ENCODE results near the gene NAA60.

- TF ChIP-seq CTCF (IDR thresholded peaks at IDR 0.05 in 8 of 11, conservative IDR thresholded peaks at IDR 0.05 in 3 of 11) (no peak), POLR2A (IDR thresholded peaks at IDR 0.05) (no peak), POLR2AphosphoS5 (IDR thresholded peaks at IDR 0.05) (no peak)
Measured at GRCh38 chr16:3476409-3476808, 32.9 kb downstream of the NAA60 start.
